ENCODE results near the gene VAC14. TPM values are rescaled to one million over a fixed set of nuclear protein-coding genes. Genes with fewer than 3 reads are reported as not detected.
A peak's percentile ranks its signal among the peaks of the same experiment; 100 is the strongest.

VAC14 gene
- polyA plus RNA-seq, 3 donors: 20.7 to 49.4 (median 31.1) TPM

DNA sequence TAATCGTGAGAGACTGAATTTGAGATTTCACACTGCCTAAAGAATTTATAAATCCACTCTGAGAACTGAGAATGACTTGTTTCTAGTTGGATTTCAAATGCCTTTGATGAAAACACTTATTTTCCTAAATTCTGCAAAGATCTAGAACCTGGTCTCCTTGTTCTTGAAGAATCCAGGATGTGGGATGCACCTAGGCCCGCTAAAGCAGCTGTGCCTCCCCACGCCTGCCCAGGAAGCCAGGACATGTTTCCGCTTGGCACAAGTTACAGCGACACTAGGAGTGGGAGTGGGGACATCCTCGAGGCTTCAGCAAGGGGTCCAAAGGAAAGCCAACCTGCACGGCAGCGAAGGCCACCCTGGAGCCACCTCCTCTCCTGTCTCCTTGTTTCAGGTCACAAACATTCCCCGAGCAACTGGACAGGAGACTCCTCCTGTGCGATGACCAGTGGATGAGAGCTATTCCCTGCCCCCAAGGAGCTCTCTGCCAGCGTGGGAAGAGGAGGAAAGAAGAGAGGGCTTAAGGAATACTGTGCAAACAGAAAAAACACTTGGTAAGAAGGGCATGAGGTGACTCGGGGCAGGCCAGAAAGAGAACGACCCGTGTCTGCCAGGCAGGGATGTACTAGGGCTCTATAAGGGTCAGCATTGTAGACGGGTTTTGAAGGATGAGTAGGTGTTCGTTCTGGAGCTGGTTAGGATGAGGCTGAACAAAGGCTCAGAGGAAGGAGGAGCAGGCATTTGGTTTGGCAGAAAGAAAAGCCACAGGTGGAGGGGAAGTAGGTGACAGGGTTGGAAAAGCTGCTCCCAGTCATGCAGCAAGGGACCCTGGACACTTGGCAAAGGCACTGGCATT lies 11.1 kb downstream of the VAC14 start:
- intact Hi-C loops (cut with micrococcal nuclease): no loop called here
- H3K9me3 ChIP-seq (replicated peaks in 1 of 2; ENCODE audit: control insufficient read depth in 1 of 2, insufficient read depth in 1 of 2, low read length in 2 of 2): no peaks in the 10 kb centered on the region
- H3K79me2 ChIP-seq (ENCODE audit: insufficient read depth, low read length): peaks cover 58% of the 10 kb centered on the region
- peaks cover 30 to 71% of the 10 kb centered on the region in 2 donors for H3K36me3 ChIP-seq (replicated peaks in 1 of 2; ENCODE audit: control insufficient read depth in 1 of 2, insufficient read depth in 2 of 2, low read length in 2 of 2)
- H4K20me1 ChIP-seq (ENCODE audit: insufficient read depth, low read length): peaks cover 93% of the 10 kb centered on the region
- H3K27me3 Mint-ChIP-seq (ENCODE audit: low read depth in 3 of 3): no peaks in the 10 kb centered on the region
- H3K4me3 Mint-ChIP-seq: no peak overlapping the region
- H3K9me3 Mint-ChIP-seq: no peaks in the 10 kb centered on the region
- TF ChIP-seq, protein P1, sequence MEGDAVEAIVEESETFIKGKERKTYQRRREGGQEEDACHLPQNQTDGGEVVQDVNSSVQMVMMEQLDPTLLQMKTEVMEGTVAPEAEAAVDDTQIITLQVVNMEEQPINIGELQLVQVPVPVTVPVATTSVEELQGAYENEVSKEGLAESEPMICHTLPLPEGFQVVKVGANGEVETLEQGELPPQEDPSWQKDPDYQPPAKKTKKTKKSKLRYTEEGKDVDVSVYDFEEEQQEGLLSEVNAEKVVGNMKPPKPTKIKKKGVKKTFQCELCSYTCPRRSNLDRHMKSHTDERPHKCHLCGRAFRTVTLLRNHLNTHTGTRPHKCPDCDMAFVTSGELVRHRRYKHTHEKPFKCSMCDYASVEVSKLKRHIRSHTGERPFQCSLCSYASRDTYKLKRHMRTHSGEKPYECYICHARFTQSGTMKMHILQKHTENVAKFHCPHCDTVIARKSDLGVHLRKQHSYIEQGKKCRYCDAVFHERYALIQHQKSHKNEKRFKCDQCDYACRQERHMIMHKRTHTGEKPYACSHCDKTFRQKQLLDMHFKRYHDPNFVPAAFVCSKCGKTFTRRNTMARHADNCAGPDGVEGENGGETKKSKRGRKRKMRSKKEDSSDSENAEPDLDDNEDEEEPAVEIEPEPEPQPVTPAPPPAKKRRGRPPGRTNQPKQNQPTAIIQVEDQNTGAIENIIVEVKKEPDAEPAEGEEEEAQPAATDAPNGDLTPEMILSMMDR (IDR thresholded peaks at IDR 0.05): no peak
- no peak overlapping the region for H2AFZ ChIP-seq (ENCODE audit: insufficient read depth, low read depth, low read length, poor library complexity, severe bottlenecking)
- WGBS (ENCODE audit: insufficient coverage): 88% methylated on average over 11 of the region's 16 CpGs
- H3K27ac Mint-ChIP-seq: peak overlapping the region in 3 of 7 donors; percentile 7 to 61 (median 46)
- no peak overlapping the region for H3K9ac ChIP-seq (ENCODE audit: insufficient read depth, low read length, poor library complexity, severe bottlenecking)
- H3K27ac ChIP-seq (ENCODE audit: low read depth in 1 of 2, low read length in 2 of 2): no peak overlapping the region
- H3K36me3 Mint-ChIP-seq: peaks cover 66% of the 10 kb centered on the region in 2 donors
- no peaks in the 10 kb centered on the region for H3K27me3 ChIP-seq (ENCODE audit: control insufficient read depth in 2 of 2, insufficient read depth in 2 of 2, low read length in 2 of 2)
- H3K4me3 ChIP-seq (replicated peaks in 1 of 3; ENCODE audit: low read depth in 2 of 3, low read length in 3 of 3): no peak overlapping the region
- peaks cover 12% of the 10 kb centered on the region for H3K4me1 Mint-ChIP-seq
- no peak for DNase-seq
- no peaks in the 10 kb centered on the region for H3K4me1 ChIP-seq (ENCODE audit: control insufficient read depth in 1 of 2, insufficient read depth in 2 of 2, low read length in 2 of 2)
- no peak overlapping the region for H3K4me2 ChIP-seq (replicated peaks; ENCODE audit: extremely low read depth, low read length, poor library complexity, severe bottlenecking)

DNA sequence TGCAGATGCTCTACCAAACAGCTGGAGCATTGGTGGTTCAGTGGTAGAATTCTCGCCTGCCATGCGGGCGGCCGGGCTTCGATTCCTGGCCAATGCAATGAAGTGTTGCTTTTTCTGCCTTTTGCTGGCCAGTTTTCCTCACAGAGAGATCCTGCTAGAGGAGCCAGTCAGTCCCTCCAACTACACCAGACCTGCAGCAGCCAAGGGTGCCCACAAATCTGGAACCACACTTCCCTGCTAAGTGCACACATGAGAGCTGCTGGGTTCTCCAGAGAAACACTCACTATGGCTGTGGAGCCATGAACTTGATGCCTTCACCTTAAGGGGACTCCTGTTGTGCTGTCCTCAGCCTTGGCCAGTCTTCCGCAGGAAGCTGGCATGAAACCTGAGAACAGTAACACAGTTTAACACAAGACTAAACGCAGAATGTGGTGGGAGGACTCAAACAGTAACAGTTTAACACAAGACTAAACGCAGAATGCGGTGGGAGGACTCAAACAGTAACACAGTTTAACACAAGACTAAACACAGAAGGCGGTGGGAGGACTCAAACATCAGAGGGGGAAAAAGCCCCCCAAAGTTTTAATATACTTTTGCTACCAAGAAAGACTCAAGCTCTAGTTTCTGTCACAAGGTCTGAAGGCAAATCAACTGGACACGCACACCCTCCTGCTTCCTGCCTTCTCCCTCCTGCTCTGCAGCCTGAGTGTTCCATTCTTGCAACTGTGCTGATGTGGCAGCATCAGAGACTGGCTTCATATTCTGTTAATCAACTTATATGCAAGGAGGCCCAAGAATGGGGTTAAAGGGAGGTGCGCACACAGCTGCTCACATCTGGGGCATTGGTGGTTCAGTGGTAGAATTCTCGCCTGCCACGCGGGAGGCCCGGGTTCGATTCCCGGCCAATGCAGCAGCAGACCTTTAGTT lies 12.0 kb downstream of the VAC14 start:
- WGBS (ENCODE audit: insufficient coverage): 85% methylated on average over 8 of the region's 18 CpGs
- H3K27me3 ChIP-seq (ENCODE audit: control insufficient read depth in 2 of 2, insufficient read depth in 2 of 2, low read length in 2 of 2): no peaks in the 10 kb centered on the region
- TF ChIP-seq, protein P1 (IDR thresholded peaks at IDR 0.05): no peak
- no peaks in the 10 kb centered on the region for H3K9me3 ChIP-seq (replicated peaks in 1 of 2; ENCODE audit: control insufficient read depth in 1 of 2, insufficient read depth in 1 of 2, low read length in 2 of 2)
- peaks cover 71 to 75% of the 10 kb centered on the region in 2 donors for H3K36me3 Mint-ChIP-seq
- H2AFZ ChIP-seq (ENCODE audit: insufficient read depth, low read depth, low read length, poor library complexity, severe bottlenecking): no peak overlapping the region
- peak overlapping the region in 3 of 7 donors; percentile 8 to 75 (median 46) for H3K27ac Mint-ChIP-seq
- H3K4me3 ChIP-seq (replicated peaks in 1 of 3; ENCODE audit: low read depth in 2 of 3, low read length in 3 of 3): no peak overlapping the region
- H3K79me2 ChIP-seq (ENCODE audit: insufficient read depth, low read length): peaks cover 50% of the 10 kb centered on the region
- H3K4me2 ChIP-seq (replicated peaks; ENCODE audit: extremely low read depth, low read length, poor library complexity, severe bottlenecking): no peak overlapping the region
- no peaks in the 10 kb centered on the region for H3K27me3 Mint-ChIP-seq (ENCODE audit: low read depth in 3 of 3)
- H3K4me3 Mint-ChIP-seq: no peak overlapping the region
- H4K20me1 ChIP-seq (ENCODE audit: insufficient read depth, low read length): peaks cover 84% of the 10 kb centered on the region
- DNase-seq: no peak
- peaks cover 10% of the 10 kb centered on the region for H3K4me1 Mint-ChIP-seq
- peaks cover 0 to 4% (median 0%) of the 10 kb centered on the region in 7 donors for H3K9me3 Mint-ChIP-seq
- no peak overlapping the region for H3K27ac ChIP-seq (ENCODE audit: low read depth in 1 of 2, low read length in 2 of 2)
- H3K4me1 ChIP-seq (ENCODE audit: control insufficient read depth in 1 of 2, insufficient read depth in 2 of 2, low read length in 2 of 2): no peaks in the 10 kb centered on the region
- intact Hi-C loops (cut with micrococcal nuclease): no loop called here
- peaks cover 39 to 80% of the 10 kb centered on the region in 2 donors for H3K36me3 ChIP-seq (replicated peaks in 1 of 2; ENCODE audit: control insufficient read depth in 1 of 2, insufficient read depth in 2 of 2, low read length in 2 of 2)
- H3K9ac ChIP-seq (ENCODE audit: insufficient read depth, low read length, poor library complexity, severe bottlenecking): no peak overlapping the region
